Activated naive CD4-positive, alpha-beta T cell treated with anti-CD3 and anti-CD28 coated beads for 36 hours (primary cell): ENCODE results near the gene LILRB5. TPM values are rescaled to one million over a fixed set of nuclear protein-coding genes. Genes with fewer than 3 reads are reported as not detected.
"Not testable (repeated sequence)": the region's sequence is repeated elsewhere in the genome, so short reads cannot be mapped to it uniquely, and the experiment has no call there.

Experiments used
- CTCF ChIA-PET: fragments of 350-600 bp; sonication (Branson Sonifier 250); formaldehyde crosslinking; loops from one replicate; lab custom pipeline; 2021; ENCODE audit warnings: antibody characterized with exemption; lab: Charles Lee
- DNase-seq: peaks from one replicate; pipeline ENCODE4 v3.0.0-alpha.2; 2020
- H3K27ac Mint-ChIP-seq: one replicate; pipeline ENCODE4 v1.8.0; 2021; ENCODE audit warnings: mild to moderate bottlenecking, mixed read lengths
- H3K27me3 Mint-ChIP-seq: one replicate; pipeline ENCODE4 v1.8.0; 2021; ENCODE audit warnings: low read depth, mixed read lengths
- H3K36me3 Mint-ChIP-seq: one replicate; pipeline ENCODE4 v1.8.0; 2021; ENCODE audit warnings: low read depth, mixed read lengths
- H3K4me1 Mint-ChIP-seq: one replicate; pipeline ENCODE4 v1.8.0; 2021; ENCODE audit warnings: low read depth, mixed read lengths
- H3K4me3 Mint-ChIP-seq: one replicate; pipeline ENCODE4 v1.8.0; 2021; ENCODE audit warnings: mild to moderate bottlenecking, moderate library complexity, mixed read lengths
- H3K9me3 Mint-ChIP-seq: one replicate; pipeline ENCODE4 v1.8.0; 2021; ENCODE audit warnings: mixed read lengths
- intact Hi-C: fragments of 100-400 bp; cut with micrococcal nuclease; formaldehyde crosslinking; loops from one replicate; pipeline ENCODE4 v1.15.1; 2023
- total RNA-seq, 2 experiments: library from RNA; stranded (reverse); gene quantifications; one replicate each; pipeline ENCODE4 v1.2.3, GENCODE V29; 2021

LILRB5 gene
- total RNA-seq, 2 experiments from 2014 or later: not detected

DNA sequence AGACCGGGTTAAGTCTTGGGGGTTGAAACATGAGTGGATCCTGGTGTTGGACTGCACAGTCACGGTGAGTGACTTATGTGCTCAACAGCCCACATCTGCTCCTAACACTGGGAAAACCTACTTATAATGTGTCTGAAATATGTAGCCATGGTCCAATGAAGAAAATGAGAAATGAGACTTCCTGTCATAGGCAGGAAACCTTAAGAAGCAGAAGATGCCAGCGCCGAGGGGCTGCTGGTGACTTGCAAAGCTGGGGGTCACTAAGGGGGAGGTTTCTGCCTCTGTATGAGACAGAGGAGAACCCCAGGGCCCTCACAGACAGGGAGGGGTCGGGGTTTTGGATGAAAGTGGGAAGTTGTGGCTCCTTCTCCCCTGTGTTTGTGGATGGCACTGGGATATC, 15.1 kb upstream of the LILRB5 start:
- CTCF ChIA-PET, H3K27ac Mint-ChIP-seq, H3K36me3 Mint-ChIP-seq, intact Hi-C loops, DNase-seq, H3K9me3 Mint-ChIP-seq, H3K4me1 Mint-ChIP-seq, H3K4me3 Mint-ChIP-seq: not testable (repeated sequence)
- peaks cover 10% of the 10 kb centered on the region for H3K27me3 Mint-ChIP-seq

- intact Hi-C loops, CTCF ChIA-PET: not testable (repeated sequence)
Observed at GRCh38 chr19:54271587-54271986, 14.5 kb upstream of the LILRB5 start.

DNA sequence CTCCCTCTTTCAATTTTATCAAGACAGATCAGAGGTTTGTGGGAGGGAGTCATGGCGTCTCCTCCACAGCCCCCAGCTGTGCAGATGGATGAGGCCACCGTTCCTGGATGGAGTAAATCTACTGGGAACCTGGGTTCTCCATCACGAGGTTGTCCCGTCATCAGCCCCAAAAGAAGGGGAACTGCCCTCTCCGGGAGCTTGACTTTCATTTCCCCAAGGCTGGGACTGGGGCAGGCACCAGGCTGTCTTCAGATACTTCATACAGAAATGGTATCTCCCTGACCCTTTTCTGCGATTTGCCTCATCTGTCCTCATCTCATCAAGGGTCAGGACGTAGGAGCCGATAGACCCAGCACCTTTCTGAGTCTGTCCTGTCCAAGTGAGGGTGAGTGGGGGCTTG, 14.0 kb upstream of the LILRB5 start:
- no peak overlapping the region for H3K27ac Mint-ChIP-seq
- no peak overlapping the region for H3K4me3 Mint-ChIP-seq
- H3K9me3 Mint-ChIP-seq: no peaks in the 10 kb centered on the region
- no peak for DNase-seq
- no peaks in the 10 kb centered on the region for H3K4me1 Mint-ChIP-seq
- H3K36me3 Mint-ChIP-seq: no peaks in the 10 kb centered on the region
- CTCF ChIA-PET: interaction anchor here (0.6 kb wide), 1 partner anchor 214 kb away, joined by 3 read pairs; no protein-coding TSS in a partner anchor
- H3K27me3 Mint-ChIP-seq: peaks cover 10% of the 10 kb centered on the region
- intact Hi-C loops: no loop called here

More at GRCh38 chr19:54271587-54271986, 14.5 kb upstream of the LILRB5 start:
- H3K27ac Mint-ChIP-seq, H3K9me3 Mint-ChIP-seq, H3K36me3 Mint-ChIP-seq, DNase-seq, H3K4me1 Mint-ChIP-seq, H3K4me3 Mint-ChIP-seq: not testable (repeated sequence)
- peaks cover 10% of the 10 kb centered on the region for H3K27me3 Mint-ChIP-seq

GRCh38 chr19:54268936-54269335, 11.9 kb upstream of the LILRB5 start:
- CTCF ChIA-PET: interaction anchor here (0.6 to 1.2 kb wide), 3 partner anchors 50 to 1235 kb away, joined by 3 to 7 read pairs (median 3); no protein-coding TSS in a partner anchor
- H3K36me3 Mint-ChIP-seq: no peaks in the 10 kb centered on the region

DNA sequence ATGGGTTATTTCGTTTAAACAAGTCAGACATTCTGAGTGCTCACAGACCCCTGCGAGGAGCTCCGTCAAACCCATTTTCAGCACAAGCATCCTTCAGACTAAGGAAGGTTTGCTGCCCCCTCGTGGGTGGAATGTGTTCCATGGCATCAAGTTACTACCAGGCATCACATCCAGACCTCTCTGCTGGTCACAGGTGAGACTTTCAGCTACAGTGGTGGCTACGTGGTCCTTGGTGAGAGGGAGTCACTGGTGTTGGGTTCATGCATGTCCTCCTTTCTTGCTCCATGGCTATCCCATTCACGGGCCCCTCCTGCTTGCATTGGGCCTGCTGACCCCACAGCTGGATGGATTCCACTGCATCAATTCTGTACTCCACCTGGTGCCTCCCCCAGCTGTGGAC, 9.1 kb upstream of the LILRB5 start:
- Mint-ChIP-seq H3K27me3 (peaks cover 6% of the 10 kb centered on the region), H3K9me3 (no peaks in the 10 kb centered on the region), H3K36me3 (no peaks in the 10 kb centered on the region), H3K4me1 (no peaks in the 10 kb centered on the region), H3K4me3 (no peak overlapping the region), H3K27ac (no peak overlapping the region)
- CTCF ChIA-PET: interaction anchor here (0.6 to 2.2 kb wide), 16 partner anchors 12 to 356 kb away, joined by 3 to 13 read pairs (median 4); partner anchors contain the start of gene MBOAT7
- intact Hi-C loops: loop anchor here (1.0 kb wide), 1 partner anchor 98 kb away; no protein-coding TSS in a partner anchor
- peak; percentile 89 for DNase-seq

More at GRCh38 chr19:54268936-54269335, 11.9 kb upstream of the LILRB5 start:
- no peak for DNase-seq
- H3K4me3 Mint-ChIP-seq: no peak overlapping the region
- intact Hi-C loops: no loop called here
- H3K4me1 Mint-ChIP-seq: no peaks in the 10 kb centered on the region
- no peaks in the 10 kb centered on the region for H3K9me3 Mint-ChIP-seq
- peaks cover 10% of the 10 kb centered on the region for H3K27me3 Mint-ChIP-seq
- H3K27ac Mint-ChIP-seq: no peak overlapping the region

- H3K27me3 Mint-ChIP-seq: peaks cover 8% of the 10 kb centered on the region
- no peaks in the 10 kb centered on the region for H3K36me3 Mint-ChIP-seq
- no peaks in the 10 kb centered on the region for H3K9me3 Mint-ChIP-seq
- no peaks in the 10 kb centered on the region for H3K4me1 Mint-ChIP-seq
- no peak overlapping the region for H3K4me3 Mint-ChIP-seq
- H3K27ac Mint-ChIP-seq: no peak overlapping the region
- no peak for DNase-seq
- intact Hi-C loops: no loop called here
- CTCF ChIA-PET: no interaction called here
Observed at GRCh38 chr19:54262470-54262869, 5.4 kb upstream of the LILRB5 start.

DNA sequence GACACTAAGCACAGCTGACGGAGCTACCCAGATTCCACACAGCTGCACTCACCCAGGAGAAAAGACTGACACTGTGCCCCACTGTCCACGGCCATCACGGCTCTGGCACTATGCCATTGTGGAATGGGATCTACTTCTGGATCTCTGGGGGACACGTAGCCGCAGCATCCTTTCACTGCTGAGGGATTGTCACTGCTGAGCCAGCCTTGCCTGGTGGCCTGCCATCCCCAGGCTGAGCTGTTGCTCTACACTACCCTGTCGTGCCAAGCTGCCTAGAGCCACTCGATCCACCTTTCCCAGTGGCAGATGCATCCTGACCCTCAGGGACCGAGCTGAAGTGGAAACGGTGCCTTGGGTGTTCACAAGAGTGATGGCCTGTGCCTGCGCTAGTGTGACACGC, 5.0 kb upstream of the LILRB5 start:
- no peaks in the 10 kb centered on the region for H3K9me3 Mint-ChIP-seq
- no peaks in the 10 kb centered on the region for H3K4me1 Mint-ChIP-seq
- intact Hi-C loops: no loop called here
- H3K27ac Mint-ChIP-seq: no peak overlapping the region
- H3K4me3 Mint-ChIP-seq: no peak overlapping the region
- CTCF ChIA-PET: interaction anchor here (1.0 kb wide), 1 partner anchor 129 kb away, joined by 3 read pairs; no protein-coding TSS in a partner anchor
- no peaks in the 10 kb centered on the region for H3K36me3 Mint-ChIP-seq
- peaks cover 8% of the 10 kb centered on the region for H3K27me3 Mint-ChIP-seq
- DNase-seq: no peak

- no peak for DNase-seq
- Mint-ChIP-seq H3K27ac (no peak overlapping the region), H3K4me3 (no peak overlapping the region), H3K4me1 (no peaks in the 10 kb centered on the region), H3K27me3 (peaks cover 6% of the 10 kb centered on the region), H3K9me3 (no peaks in the 10 kb centered on the region), H3K36me3 (no peaks in the 10 kb centered on the region)
- intact Hi-C loops: no loop called here
- CTCF ChIA-PET: no interaction called here
Observed at GRCh38 chr19:54256250-54257115, 590 bp downstream of the LILRB5 start.

DNA sequence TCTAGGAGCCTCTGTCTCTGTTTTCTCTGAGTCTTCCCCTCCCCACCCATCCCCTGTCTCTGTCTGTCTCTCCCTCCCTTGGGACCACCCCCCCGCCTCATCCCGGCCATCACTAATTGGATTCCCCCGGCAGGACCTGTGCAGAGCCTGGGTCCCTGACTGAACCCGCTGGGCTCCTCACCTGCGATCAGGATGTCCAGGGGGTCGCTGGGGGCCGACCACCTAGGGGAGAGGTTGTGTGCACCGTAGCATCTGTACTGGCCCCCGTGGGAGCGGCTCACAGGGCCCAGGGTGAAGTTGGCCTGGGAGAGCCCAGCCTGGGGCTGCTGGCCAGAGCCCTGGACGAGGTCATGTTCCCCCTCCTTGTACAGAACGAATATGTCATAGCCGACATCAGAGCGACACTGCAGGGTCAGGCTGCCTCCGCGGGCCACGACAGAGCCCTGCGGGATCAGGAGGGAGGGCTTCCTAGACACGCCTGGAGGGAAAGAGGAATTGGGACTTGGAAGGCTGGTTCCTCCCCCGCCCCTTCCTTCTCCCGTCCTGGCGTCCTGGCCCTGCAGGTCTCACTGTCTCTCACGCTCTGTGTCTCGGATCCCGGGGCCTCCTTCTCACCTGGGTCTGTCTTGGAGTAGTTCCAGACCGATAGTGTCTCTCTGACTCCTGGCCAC, 1.8 kb downstream of the LILRB5 start:
- intact Hi-C loops: no loop called here
- no peaks in the 10 kb centered on the region for H3K4me1 Mint-ChIP-seq
- no peak overlapping the region for H3K27ac Mint-ChIP-seq
- H3K36me3 Mint-ChIP-seq: no peaks in the 10 kb centered on the region
- H3K9me3 Mint-ChIP-seq: no peaks in the 10 kb centered on the region
- DNase-seq: no peak
- CTCF ChIA-PET: interaction anchor here (1.9 kb wide), 1 partner anchor 10 kb away, joined by 4 read pairs; no protein-coding TSS in a partner anchor
- H3K27me3 Mint-ChIP-seq: peaks cover 6% of the 10 kb centered on the region
- H3K4me3 Mint-ChIP-seq: no peak overlapping the region

DNA sequence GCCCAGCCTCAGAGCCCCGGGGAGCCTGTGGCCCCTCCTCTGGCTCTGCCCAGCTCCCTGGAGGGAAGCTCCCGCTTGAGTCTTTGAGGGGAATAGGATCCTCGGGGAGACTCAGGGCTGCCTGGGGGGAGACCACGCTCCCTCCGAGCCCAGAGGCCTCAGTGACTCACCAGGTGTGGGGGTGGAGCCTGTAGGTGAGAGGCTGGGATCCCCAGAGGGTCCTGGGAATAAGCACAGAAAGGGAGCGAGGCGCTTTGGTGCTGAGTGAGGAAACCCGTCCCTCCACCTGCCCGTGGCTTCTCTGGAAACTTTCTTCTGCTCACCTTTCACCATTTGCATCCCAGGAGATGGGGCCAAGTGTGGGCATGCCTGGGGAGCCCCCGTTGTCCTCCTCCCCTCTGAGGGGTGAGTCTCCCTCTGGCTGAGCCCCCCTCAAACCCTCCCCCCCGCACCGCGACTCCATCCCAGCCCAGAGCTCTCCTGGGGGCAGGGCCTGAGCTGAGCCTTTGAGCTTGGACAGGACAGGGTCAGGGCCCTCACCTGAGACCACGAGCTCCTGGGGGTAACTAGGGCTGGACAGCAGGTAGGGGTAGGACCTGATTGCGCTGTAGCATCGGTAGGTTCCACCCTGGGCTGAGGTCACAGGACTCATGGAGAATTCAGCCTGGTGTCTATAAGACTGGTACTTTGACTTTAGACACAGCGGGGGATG, 2.7 kb downstream of the LILRB5 start:
- CTCF ChIA-PET: interaction anchor here (1.9 kb wide), 1 partner anchor 11 kb away, joined by 4 read pairs; no protein-coding TSS in a partner anchor
- DNase-seq: no peak

DNA sequence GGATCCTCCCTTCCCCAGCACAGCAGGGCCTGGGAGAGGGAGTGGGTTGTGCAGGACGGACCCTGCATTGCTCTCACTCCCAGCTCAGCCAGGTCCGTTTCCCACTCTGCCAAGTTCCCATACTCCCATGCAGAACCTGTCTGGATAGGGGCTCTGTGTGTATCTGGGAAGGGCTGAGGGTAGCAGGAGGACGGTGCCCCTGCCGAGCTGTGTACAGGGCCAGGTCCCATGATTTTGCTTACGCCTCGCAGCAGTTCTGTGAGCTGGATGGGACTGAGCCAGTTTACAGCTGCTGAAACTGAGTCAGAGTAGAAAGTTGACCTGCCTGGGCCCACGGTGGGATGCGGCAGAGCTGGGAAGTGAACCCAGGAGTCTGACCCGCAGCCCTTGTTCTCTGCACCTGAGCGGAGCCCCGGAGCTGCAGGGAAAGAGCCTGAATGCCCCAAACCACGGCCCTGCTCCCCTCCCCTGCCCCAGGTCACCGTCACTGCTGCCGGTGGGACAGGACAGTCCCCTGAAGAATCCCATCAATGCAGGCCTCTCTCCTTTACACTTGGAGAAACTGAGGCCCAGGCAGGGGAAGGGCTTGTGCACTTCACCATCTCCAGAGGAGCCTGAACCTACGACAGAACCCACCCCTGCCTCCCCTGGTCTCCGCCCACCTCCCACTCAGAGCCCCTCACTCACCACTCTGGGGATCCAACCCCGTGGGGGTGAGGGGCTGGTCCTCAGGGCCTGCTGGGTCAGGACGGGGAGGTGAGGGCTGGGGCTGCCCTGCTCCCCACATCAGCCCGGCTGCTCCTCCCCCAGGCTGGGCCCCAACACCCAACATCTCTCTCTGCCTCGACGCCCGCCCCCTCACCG, 3.5 kb downstream of the LILRB5 start:
- Mint-ChIP-seq H3K27me3 (peaks cover 6% of the 10 kb centered on the region), H3K27ac (no peak overlapping the region), H3K4me1 (no peaks in the 10 kb centered on the region), H3K36me3 (no peaks in the 10 kb centered on the region), H3K9me3 (no peaks in the 10 kb centered on the region), H3K4me3 (no peak overlapping the region)
- DNase-seq: no peak
- CTCF ChIA-PET: interaction anchor here (1.9 kb wide), 1 partner anchor 12 kb away, joined by 4 read pairs; no protein-coding TSS in a partner anchor
- intact Hi-C loops: no loop called here

More for the DNA sequence above, 2.7 kb downstream of the LILRB5 start:
- Mint-ChIP-seq H3K27me3 (peaks cover 6% of the 10 kb centered on the region), H3K4me3 (no peak overlapping the region), H3K4me1 (no peaks in the 10 kb centered on the region), H3K36me3 (no peaks in the 10 kb centered on the region), H3K27ac (no peak overlapping the region), H3K9me3 (no peaks in the 10 kb centered on the region)
- intact Hi-C loops: no loop called here
